Uterus (tissue), 2 donors: ENCODE results near the gene CDKAL1.

ENCODE experiments used
- CTCF ChIP-seq, 4 experiments: fragments of 200-600 bp in 2 of 4; fragments of 450-650 bp in 2 of 4; sonication (generic) in 2 of 4; IDR thresholded peaks; one replicate each; pipeline ENCODE4 v1.5.1; 2016 to 2019; ENCODE audit warnings: antibody characterized with exemption in 4 of 4, mild to moderate bottlenecking in 2 of 4, moderate library complexity in 1 of 4
- POLR2A ChIP-seq, 2 donors: fragments of 450-650 bp; IDR thresholded peaks; one replicate each; pipeline ENCODE4 v1.6.1; 2016; ENCODE audit warnings: antibody characterized with exemption in 2 of 2, mild to moderate bottlenecking in 1 of 2, moderate library complexity in 1 of 2

GRCh38 chr6:21198032-21198640, 663.9 kb downstream of the CDKAL1 start:
- no peak for TF ChIP-seq POLR2A (IDR thresholded peaks at IDR 0.05)
- TF ChIP-seq CTCF (IDR thresholded peaks at IDR 0.05), result no peak
